ENCODE results near the gene PHF8.
A peak's percentile ranks its signal among the peaks of the same experiment; 100 is the strongest.

GRCh38 chrX:54044126-54044876, at the start of gene PHF8:
- TF ChIP-seq REST (IDR thresholded peaks at IDR 0.05; ENCODE audit: insufficient read depth in 1 of 2, low read depth in 2 of 2, low read length in 2 of 2), result no peak
- peak; percentile 61; the same call in 1 of the 2 replicates for TF ChIP-seq TAF1 (IDR thresholded peaks at IDR 0.05; ENCODE audit: borderline replicate concordance, insufficient read depth, low read length)
- TF ChIP-seq SIN3A (IDR thresholded peaks at IDR 0.05; ENCODE audit: borderline replicate concordance, insufficient read depth, low read length), result no peak
